ENCODE results near the gene AK9.
"Not testable (repeated sequence)": the region's sequence is repeated elsewhere in the genome, so short reads cannot be mapped to it uniquely, and the experiment has no call there.

Gene AK9

DNA sequence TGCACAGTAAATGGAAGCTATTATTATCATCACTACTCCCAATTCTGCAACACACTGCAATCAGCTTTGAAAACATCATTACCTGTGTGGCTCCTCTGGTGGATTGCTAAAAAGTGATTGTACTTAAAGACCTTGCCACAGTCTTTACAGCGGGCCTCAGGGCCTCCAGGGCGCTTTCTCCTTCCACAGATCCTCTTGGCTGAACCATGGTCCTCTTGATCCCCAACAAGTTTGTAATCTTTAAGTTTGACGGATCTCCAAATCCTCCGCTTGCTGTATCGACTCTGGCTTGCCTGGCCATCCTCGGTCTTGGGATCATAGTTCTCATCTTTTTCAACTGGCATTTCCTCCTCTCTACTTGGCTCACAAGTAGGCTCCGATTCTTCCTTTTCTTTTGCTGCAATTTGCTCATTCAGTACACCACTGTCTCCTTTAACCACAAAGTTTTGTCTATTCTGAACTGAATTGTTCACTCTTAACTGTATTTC lies 210.0 kb downstream of the AK9 start:
- DNase-seq (ENCODE audit: low read depth in 2 of 2), result no peak

DNA sequence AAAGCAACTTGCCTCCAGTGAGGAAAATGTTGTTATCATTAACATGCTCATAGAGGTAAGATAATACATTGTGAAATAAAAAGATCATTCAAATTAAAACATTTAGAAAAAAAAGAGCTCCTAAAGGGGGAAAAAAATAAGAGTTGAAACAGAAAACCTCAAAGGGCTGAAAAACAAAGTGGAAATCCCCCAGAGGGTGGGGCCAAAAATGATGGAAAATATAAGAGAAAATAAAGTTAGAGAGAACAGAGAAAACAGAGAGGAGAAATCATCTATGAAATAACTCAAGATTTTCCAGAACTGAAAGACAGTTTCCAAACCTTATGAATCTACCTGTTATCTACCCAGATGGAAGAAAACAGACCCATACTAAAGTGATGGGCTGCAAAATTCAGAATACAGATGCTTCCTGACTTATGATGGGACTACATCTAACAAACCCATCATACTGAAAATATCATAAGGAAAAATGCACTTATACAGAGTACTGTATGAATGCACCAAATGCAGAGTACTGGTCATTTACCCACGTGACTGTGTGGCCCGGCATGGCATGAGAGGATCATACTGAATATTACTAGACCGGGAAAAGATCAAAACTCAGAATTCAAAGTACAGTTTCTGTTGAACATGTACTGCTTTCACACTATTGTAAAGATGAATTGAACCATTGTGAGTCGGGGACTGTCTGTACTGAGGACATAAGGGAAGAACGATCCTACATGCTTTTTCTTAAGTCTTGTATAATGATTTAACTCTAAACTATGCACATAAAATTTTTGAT lies 212.0 kb downstream of the AK9 start:
- no peak for DNase-seq (ENCODE audit: low read depth in 2 of 2)

DNA sequence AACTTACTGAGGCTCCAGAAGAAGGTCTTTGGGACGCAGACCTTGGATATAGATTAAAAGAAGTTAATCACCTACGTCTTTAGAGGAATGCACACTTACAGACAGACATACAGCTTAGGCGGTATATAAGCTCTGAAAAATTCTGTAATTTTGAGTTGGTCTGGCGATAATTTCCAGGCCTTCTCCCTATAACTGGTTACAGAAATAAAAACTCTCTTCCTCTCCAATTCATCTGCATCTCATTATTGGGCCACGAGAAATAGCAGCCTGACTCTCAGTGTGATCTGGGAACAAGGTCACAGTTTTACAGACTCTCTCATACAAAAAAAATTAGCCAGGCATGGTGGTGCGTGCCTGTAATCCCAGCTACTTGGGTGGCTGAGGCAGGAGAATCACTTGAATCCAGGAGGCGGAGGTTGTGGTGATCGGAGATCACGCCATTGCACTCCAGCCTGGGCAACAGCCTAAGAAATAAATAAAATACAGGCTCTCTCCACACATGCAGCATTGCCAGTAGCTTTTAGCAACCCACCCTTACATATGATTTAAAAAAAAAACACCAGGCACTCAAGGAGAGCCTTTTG lies 212.7 kb downstream of the AK9 start:
- DNase-seq (ENCODE audit: low read depth in 2 of 2), result no peak

DNA sequence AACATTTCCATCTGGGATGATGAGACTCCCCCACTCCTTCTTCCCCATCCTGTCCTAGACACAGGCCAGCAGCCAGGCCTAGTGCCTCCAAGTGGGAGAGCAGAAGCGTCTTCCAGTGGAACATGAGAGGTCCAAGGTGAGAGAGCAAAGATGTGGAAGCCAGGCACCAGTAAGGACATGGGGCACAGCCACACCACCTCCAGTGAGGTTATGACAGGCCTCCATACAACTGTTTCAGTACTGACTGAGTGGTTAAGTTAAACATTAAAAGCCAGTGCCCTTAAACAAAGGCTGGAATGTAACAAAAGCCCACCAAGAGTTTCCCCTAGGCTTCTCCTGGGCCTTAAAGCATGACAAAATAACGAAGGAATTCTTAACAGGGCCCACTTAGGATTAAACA lies 213.3 kb downstream of the AK9 start:
- no peak for DNase-seq (ENCODE audit: low read depth in 2 of 2)

DNA sequence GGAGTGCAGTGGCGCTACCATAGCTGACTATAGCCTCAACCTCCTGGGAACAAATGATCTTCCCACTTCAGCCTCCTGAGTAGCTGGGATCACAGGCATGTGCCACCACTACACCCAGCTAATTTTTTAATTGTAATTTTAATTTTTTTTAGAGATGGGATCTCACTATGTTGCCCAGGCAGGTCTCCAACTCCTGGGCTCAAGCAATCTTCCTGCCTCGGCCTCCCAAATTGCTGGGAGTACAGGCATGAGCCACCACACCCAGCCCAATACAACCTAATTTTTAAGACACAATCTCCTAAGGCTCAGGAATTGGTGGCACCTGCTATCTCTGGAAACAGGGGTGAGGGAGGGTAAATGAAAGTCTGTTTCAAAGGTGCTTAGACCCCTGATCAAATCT lies 213.8 kb downstream of the AK9 start:
- DNase-seq (ENCODE audit: low read depth in 2 of 2), result no peak

DNA sequence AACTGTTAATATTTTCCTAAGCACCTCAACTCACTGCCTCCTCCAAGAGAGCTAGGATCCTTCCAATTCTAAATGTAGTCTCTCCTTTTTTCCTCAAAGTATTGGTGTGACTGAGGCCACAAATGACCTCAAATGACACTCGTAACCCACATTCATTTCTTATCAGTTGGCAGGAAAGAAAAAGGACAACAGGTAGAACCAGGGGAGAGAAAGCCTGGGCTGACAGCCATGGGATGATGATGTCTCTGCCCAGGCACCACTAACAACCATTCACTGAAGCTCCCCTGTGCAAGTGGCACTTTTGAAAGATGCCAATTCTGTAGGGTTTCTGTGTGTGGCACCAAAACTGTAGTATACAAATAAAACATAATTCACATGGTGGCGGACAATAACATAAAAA lies 215.4 kb downstream of the AK9 start:
- DNase-seq (ENCODE audit: low read depth in 2 of 2), result no peak

DNA sequence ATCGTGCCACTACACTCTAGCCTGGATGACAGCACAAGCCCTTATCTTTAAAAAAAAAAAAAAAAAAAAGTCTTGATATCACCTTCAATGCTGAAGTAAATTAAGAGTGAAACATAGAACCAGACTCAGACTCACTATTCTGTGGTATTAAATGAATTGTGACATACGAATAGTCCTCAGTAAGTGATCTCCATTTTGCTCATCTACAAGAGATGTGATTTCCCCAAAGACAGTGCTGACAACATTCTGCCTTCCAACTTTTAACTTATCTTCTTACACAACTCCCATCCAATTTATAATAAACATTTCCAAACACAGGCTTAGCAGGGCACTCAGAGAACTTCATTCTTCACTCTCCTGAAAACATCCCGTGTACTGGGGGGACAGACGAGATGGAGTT lies 216.0 kb downstream of the AK9 start:
- DNase-seq (ENCODE audit: low read depth in 2 of 2), result no peak

DNA sequence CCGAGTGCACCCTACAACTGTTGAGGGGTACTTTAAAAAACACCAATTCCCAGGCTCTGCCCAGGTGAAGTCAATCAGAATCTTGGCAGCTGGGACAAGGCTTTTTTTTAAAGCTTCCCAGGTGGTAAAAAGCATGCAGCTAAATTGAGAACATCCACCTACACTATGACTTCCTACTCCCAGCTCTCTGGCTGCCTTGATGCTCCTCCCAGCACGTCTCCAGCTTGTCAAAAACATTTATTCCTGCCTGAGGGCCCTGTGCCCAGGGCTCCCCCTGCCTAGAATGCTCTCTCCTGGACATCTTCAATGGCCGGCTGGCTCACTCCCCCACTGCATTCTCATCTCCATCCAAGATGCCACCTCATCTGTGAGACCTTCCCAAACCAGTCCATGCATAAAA lies 217.9 kb downstream of the AK9 start:
- DNase-seq (ENCODE audit: low read depth in 2 of 2), result no peak

DNA sequence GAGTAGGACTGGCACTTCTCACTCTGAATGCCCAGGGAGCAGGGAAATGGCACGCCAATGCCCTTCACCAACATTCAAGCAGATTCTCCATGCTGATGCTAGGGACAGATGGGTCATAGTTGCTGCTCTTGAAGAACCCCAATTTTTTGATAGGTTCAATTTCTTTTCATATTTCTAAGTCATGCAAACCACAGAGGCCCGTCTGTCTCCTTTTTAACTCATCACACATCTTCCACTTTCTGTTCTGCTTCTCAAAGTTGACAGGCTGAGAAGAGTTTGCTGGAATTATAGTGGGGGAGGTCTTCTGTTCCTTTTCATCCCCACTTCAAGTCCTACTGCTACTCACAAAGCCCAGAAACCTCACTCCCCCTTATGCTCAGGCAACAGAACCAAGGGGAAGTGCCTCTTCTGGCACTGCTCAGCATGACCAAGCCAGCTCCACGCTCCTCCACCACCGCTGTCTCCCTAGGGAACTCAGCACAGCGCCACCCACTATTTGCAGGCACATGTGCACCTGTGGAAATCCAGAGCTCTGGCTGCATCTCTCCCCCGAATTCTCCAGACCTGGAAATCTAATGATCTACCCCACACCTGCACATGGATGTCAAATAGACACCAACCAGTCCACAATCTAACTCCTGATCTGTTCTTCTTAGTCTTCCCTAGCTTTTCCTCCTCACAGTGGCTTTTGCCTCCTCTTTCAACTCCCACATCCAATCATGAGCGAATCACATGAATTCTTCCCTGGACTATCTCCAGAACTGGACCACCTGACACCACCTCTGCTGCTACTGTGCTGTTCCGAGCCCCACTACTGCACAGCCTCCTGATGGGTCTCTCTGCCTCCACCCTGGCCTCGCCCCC lies 218.6 kb downstream of the AK9 start:
- no peak for DNase-seq (ENCODE audit: low read depth in 2 of 2)

DNA sequence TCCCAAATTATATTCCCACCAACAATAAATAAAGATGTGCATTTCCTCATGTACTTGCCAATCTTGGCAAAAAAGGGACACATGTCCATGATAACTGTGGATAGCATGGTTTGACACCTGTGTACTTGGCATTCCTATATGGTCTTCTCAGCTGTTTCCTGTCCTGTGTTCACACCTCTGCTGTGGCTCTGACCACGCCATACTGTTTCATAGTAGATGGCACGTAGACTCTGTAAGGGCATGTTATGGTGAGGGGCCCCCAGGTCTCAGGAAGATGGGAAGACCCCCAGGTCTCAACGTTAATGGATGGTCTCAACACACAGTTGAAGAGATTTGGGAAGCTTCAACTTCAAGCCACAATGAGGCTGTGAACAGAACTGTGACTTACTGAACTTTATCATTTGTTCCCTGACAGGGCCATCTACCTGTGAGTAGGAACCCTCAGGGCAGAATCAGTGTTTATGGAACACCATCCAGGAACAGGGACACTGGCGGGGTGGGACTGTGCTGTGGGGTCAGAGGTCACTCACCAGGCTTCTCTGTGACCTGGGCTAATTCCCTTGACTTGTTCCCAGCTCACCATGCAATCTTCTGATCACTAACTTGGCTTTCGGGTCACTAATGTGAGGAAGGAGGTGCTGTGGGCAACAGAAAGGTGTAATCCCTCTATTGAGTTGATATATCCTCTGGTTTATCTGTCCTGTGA lies 219.7 kb downstream of the AK9 start:
- no peak for DNase-seq (ENCODE audit: low read depth in 2 of 2)

DNA sequence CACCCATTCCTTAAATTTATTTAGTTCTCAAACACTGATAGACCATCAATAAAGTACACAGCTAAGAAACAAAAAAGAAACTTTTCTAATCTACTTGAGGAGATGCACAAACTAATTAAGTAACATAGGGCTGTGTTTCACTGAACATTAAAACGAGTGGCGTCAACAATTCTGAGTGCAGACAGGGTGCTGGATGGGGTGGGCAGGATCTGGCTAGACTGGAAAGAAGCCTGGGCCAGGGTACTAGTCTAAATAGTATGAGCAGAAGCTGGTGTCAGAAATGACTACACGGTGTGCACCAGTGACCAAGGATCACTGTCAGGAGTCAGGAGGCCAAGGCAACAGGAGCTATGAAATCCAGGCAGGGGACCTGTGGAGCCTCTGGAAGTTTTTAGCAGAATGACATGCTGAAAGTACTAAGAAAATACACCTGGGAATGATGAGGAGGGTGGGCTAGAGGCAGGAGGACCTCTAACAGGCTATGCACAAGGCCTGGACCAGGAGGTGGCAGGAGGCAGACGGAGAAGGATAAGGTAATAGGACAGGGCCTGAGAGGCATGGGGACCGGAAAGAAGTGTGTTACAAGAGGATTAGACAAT lies 221.3 kb downstream of the AK9 start:
- no peak for DNase-seq (ENCODE audit: low read depth in 2 of 2)

DNA sequence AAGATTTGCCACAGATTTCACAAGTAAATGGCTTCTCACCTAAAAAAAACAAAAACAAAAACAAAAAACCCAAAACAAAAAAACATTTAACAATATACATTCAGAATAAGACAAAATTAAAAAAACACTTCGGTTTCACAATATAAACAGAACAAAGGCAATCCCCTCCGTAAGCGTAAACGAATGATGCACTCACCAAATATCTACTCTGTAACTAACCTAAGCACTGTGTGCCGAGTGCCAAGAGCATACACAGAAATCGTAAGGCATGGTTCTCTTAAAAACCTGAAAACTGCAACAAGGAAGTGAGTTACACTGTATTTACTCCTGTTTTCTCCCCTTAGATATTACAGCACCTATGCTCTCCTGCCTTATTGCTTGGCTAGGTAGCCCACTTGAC lies 223.3 kb downstream of the AK9 start:
- DNase-seq (ENCODE audit: low read depth in 2 of 2), result no peak

DNA sequence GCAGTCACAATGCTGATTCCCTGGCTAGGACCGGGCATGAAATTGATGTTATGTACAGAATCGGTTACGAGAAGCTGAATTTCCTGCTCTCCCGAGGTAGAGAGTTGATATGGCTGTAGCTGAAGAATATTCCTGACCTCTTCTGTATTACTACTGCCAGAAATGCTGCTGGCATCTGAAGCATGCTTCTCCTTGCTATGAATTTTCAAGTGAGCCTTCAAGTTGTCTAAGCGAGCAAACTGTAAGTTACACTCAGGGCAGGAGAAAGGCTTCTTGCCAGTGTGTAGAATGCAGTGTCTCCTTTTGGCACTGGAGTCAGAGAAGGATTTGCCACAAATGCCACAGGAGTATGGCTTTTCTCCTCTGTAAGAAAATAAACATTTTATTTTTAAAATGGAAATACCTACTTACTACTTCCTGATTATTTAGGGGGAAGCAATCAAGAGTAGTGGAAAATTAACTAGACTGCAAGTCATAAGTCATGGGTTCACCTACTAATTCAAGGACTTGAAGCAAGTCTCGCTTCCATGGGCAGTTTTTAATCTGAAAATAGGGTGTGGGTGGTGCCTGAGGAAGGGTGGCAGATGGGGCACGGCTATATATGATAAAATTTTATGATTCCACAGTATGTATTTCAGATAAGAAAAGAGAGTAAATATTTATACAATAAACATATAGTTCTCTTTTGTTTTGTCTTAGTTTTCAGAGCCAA lies 224.6 kb downstream of the AK9 start:
- no peak for DNase-seq (ENCODE audit: low read depth in 2 of 2)

DNA sequence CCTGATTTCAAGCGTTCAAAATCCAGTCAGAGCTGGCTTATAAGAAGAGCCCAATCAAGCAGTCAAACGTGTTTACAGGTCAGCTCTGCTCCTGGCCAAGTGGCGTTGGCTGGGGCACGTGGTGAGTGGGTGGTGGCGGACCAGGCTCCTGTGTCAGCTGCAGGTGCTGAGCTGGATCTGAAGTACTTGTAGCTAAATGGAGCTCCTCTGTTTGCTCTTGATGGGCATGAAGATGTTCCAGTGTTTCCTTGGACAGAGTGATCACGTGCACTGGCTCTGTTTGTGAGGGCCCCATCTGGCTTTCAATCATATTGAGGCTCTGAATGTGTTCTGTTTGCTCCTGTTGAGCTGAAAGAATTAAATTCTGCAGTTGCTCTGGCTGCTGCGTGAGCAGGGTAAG lies 225.2 kb downstream of the AK9 start:
- no peak for DNase-seq (ENCODE audit: low read depth in 2 of 2)

DNA sequence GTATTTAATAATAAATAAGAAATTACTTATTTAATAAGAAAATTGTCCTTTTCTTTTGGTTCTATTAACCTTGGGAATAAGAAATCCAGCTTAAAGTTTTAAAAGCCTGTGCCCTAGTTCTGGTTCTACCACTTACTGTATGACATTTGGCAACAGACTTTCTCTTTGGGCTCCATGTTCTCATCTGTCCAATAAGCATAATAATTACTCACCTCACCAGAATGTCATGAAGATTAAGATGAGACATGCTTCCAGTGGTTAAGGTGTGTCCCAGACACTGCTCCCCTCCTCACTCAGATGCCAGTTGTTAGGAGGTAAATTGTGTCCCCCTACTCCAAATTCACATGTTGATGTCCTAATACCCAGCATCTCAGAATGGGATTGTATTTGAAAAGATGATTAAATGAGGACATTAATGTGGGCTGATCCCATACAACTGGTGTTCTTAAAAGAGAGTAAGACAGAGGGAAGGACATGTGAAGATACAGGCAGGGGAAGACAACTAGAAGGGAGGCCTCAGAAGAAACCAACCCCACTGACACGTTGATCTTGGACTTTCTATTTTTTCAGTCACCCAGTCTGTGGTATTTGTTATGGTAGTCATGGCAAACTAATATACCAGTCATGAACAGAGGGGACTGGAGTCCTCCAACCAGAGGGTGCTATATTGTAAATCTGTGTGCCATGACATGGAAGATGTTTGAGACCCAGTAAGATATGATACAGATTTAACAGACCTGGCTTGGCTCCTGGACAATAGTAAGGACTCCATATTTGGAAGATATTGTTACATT lies 229.1 kb downstream of the AK9 start:
- no peak for DNase-seq (ENCODE audit: low read depth in 2 of 2)

DNA sequence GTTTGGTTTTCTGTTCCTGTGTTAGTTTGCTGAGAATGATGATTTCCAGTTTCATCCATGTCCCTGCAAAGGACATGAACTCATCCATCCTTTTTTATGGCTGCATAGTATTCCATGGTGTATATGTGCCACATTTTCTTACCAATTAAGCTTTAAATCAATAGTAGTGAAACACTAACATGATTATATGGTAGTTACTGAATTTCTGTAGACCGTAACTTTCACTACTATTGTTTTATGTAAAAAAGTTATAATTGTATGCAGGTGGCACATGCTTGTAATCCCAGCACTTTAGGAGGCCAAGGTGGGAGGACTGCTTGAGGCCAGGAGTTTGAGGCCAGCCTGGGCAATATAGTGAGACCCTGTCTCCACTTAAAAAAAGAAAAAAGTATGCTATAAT lies 229.8 kb downstream of the AK9 start:
- not testable (repeated sequence) for DNase-seq (ENCODE audit: low read depth in 2 of 2)

DNA sequence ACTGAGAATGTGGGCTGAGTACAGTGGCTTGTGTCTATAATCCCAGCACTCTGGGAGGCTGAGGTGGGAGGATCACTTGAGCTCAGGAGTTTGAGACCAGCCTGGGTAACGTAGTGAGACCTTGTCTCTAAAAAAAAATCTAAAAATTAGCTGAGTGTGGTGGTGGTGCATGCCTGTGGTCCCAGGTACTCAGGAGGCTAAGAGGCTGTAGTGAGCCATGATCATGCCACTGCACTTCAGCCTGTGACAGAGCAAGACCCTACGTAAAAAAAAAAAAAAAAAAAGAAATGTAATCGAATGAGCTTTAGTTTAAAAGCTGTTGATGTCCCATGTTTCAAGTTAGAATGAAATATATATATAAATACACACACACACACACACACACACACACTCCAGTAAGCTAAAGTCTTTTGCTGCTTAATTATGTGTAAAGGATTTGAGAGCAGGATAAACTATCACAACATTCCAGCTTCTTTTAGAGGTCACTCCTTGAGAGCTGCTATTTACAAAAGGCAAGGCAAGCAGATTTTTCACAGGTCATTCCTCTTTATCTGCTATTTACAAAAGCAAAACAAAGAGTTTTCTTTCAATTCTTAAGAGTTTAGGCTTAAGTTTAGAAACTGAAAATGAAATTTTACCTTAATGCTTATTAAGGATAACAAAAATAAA lies 230.7 kb downstream of the AK9 start:
- DNase-seq (ENCODE audit: low read depth in 2 of 2), result no peak

DNA sequence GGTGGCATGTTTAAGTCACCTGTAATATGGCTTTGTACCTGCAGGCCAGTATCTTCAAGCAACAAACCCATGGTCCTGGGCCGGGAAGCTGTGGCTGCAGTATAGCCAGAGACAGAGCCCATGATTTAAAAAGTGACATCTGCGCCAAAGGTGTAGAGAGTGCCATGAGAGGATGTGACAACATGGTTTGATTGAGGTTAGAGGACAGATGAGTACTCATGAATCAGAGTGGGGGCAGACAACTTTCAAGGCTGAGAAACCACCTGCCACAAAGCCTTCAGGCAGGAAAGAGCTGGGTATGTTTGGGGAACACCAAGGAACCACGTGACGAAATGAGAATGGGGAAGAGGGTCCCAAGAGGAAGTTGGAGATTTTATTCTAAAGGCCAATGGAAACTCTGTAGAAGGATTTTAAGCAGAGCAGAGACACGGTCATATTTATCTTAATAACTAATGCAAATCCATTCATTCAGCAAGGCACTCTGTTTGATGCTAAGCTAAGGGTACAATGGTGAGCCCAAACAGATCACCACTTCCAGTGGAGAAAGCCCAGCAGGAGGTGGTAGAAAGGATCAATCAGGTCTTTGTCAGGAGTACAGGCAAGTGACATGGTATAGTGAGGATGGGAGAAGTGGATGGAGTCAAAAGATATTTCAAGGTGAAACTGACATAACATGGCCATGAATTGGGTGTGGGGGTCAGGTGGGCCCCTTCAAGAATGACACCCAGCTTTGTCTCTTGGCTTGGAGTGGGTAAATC lies 232.0 kb downstream of the AK9 start:
- DNase-seq (ENCODE audit: low read depth in 2 of 2), result no peak

DNA sequence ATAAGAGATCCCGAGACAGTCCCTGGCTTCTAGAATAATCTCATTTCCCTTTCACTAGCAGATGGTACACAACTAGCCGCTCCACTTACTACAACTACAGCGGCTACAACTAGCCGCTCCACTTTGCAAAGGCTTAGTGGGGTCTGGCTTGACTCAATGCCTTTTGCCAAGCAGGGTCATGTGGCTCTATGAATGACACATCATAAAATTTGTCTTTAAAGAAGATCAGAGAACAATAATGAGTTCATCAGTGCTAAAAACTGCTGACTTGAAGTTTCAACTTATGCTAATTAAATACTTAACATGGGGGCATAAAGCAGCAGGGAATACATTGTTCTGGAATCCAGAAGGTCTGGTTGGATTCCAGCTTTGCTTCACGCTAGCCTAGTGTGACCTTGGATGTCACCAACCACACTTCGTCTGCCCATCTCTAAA lies 233.4 kb downstream of the AK9 start:
- no peak for DNase-seq (ENCODE audit: low read depth in 2 of 2)

All from stimulated activated CD4-positive, alpha-beta T cell treated with anti-CD3 and anti-CD28 coated beads, Interleukin-12 subunit alpha, Interleukin-12 subunit beta, amount 100 ng/mL, for 24 hours (primary cell).